Gastroesophageal sphincter (tissue), 4 donors: Measurements from ENCODE around the gene EMID1. TPM values are rescaled to one million over a fixed set of nuclear protein-coding genes. Genes with fewer than 3 reads are reported as not detected.
A peak's percentile ranks its signal among the peaks of the same experiment; 100 is the strongest.

Experiments used
- ATAC-seq: fragments of 150-250 bp; one replicate; pipeline ENCODE4 v1.9.1; 2016; ENCODE audit warnings: mild to moderate bottlenecking, moderate library complexity
- H3K27ac ChIP-seq, 4 donors: fragments of 200-600 bp; sonication (generic) in 3 of 4; 1 replicate in 3 of 4; 2 replicates in 1 of 4; pipeline ENCODE4 v1.5.1; 2016 to 2019
- H3K27me3 ChIP-seq: fragments of 200-600 bp; sonication (generic); one replicate; pipeline ENCODE4 v1.5.1; 2019
- H3K36me3 ChIP-seq, 2 donors: fragments of 200-600 bp; sonication (generic); one replicate each; pipeline ENCODE4 v1.5.1; 2019; ENCODE audit warnings: control low read depth in 1 of 2
- H3K4me1 ChIP-seq, 3 donors: fragments of 200-600 bp; sonication (generic); 1 replicate in 2 of 3; 2 replicates in 1 of 3; pipeline ENCODE4 v1.5.1; 2016 to 2019; ENCODE audit warnings: control low read depth in 2 of 3
- H3K4me3 ChIP-seq, 2 donors: fragments of 200-600 bp; sonication (generic); one replicate each; pipeline ENCODE4 v1.5.1; 2019; ENCODE audit warnings: mild to moderate bottlenecking in 1 of 2, moderate library complexity in 1 of 2
- H3K9me3 ChIP-seq, 3 donors: fragments of 200-600 bp; sonication (generic); one replicate each; pipeline ENCODE4 v1.5.1; 2017 to 2019; ENCODE audit warnings: control low read depth in 2 of 3
- EP300 ChIP-seq: sonication (generic); formaldehyde crosslinking; IDR thresholded peaks from one replicate; pipeline ENCODE4 v1.6.1; 2017; ENCODE audit warnings: antibody characterized with exemption, mild to moderate bottlenecking
- POLR2A ChIP-seq, 2 donors: fragments of 450-650 bp; IDR thresholded peaks; one replicate each; pipeline ENCODE4 v1.6.1; 2017; ENCODE audit warnings: antibody characterized with exemption in 2 of 2, mild to moderate bottlenecking in 2 of 2, moderate library complexity in 1 of 2
- POLR2AphosphoS5 ChIP-seq: sonication (generic); formaldehyde crosslinking; IDR thresholded peaks from one replicate; pipeline ENCODE4 v1.6.1; 2017; ENCODE audit warnings: antibody characterized with exemption
- WGBS, 2 donors: methylation state at CpG; one replicate each; pipeline ENCODE4 v1.1.5; 2018; ENCODE audit warnings: low coverage in 1 of 2; 5-methylcytosine and 5-hydroxymethylcytosine counted together
- total RNA-seq, 4 donors: library from RNA; depleted of rRNA; stranded (reverse); fragments of >200 nt; gene quantifications; one replicate each; pipeline ENCODE4 v1.1.0, GENCODE V29; 2016
- TF ChIP-seq, protein P1 (sequence below), 4 experiments: fragments of 200-600 bp in 2 of 4; fragments of 450-650 bp in 2 of 4; sonication (generic) in 1 of 4; IDR thresholded peaks; one replicate each; pipeline ENCODE4 v1.5.1; 2017 to 2019; ENCODE audit warnings: antibody characterized with exemption in 4 of 4, mild to moderate bottlenecking in 2 of 4, moderate library complexity in 2 of 4

The EMID1 gene
- total RNA-seq, 4 donors from 2014 or later: 0.15 to 1.5 (median 0.69) TPM

DNA sequence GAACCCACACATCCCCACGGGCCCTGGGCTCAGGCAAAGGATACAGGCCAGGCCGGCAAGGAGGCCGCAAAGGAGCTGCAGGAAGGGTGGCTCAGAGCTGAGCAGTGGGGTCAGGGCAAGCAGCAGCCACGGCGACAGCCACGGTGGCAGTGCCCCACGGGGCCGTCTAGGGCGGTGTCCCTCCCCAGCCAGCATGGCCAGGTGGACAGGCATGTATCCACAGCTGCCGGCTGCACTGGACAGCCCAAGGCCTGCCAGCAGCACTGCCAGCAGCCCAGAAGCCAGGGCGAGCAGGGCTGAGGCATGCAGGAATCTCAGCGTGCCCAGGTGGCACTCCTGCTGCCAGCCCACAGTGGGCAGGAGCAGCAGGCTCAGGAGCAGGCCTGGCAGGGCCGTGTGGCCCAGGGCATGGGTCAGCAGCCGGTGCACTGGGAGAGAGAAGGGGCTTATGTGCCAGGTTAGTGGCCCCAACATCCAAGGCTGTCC is 58.1 kb downstream of the EMID1 start:
- Histone ChIP-seq H3K27me3 (no peaks in the 10 kb centered on the region), H3K9me3 (no peaks in the 10 kb centered on the region), H3K36me3 (peaks cover 0 to 51% of the 10 kb centered on the region in 2 donors), H3K4me1 (peaks cover 0 to 19% (median 11%) of the 10 kb centered on the region in 3 donors), H3K4me3 (no peak overlapping the region), H3K27ac (no peak overlapping the region)
- ATAC-seq: no peak
- TF ChIP-seq POLR2A (IDR thresholded peaks at IDR 0.05) (no peak), EP300 (no peak), POLR2AphosphoS5 (no peak)
- TF ChIP-seq, protein P1, sequence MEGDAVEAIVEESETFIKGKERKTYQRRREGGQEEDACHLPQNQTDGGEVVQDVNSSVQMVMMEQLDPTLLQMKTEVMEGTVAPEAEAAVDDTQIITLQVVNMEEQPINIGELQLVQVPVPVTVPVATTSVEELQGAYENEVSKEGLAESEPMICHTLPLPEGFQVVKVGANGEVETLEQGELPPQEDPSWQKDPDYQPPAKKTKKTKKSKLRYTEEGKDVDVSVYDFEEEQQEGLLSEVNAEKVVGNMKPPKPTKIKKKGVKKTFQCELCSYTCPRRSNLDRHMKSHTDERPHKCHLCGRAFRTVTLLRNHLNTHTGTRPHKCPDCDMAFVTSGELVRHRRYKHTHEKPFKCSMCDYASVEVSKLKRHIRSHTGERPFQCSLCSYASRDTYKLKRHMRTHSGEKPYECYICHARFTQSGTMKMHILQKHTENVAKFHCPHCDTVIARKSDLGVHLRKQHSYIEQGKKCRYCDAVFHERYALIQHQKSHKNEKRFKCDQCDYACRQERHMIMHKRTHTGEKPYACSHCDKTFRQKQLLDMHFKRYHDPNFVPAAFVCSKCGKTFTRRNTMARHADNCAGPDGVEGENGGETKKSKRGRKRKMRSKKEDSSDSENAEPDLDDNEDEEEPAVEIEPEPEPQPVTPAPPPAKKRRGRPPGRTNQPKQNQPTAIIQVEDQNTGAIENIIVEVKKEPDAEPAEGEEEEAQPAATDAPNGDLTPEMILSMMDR (IDR thresholded peaks at IDR 0.05): no peak
- WGBS, 2 donors: no CpG with 5 or more reads among the region's 14 CpGs

DNA sequence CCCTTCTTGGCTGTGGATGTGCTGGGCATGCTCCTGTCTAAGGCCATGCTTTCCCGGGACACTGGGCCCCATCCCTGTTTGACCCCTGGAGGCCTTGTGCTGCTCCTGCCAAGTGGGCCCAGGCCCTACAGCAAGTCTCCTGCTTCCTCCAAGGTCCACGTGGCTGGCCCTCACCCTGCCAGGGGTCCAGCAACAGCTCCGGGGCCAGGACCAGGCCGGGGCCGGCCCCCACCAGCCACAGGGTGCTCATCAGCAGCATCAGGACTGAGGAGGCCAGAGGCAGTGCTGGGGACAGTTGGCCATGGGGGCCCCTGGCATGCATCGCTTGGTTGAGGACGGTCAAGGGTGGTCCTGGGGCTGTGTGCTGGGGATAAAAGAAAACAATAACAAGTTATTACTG is 59.6 kb downstream of the EMID1 start:
- no peaks in the 10 kb centered on the region for H3K9me3 ChIP-seq
- H3K4me1 ChIP-seq: peaks cover 0 to 33% (median 16%) of the 10 kb centered on the region in 3 donors
- H3K36me3 ChIP-seq: peaks cover 0 to 36% of the 10 kb centered on the region in 2 donors
- H3K4me3 ChIP-seq: no peak overlapping the region
- no peak for ATAC-seq
- WGBS, 2 donors: no CpG with 5 or more reads among the region's 7 CpGs
- H3K27ac ChIP-seq: peak overlapping the region in 1 of 4 donors; percentile 6
- H3K27me3 ChIP-seq: no peaks in the 10 kb centered on the region
- TF ChIP-seq EP300 (no peak), POLR2A (IDR thresholded peaks at IDR 0.05) (no peak), POLR2AphosphoS5 (no peak)
- TF ChIP-seq, protein P1 (IDR thresholded peaks at IDR 0.05): no peak

DNA sequence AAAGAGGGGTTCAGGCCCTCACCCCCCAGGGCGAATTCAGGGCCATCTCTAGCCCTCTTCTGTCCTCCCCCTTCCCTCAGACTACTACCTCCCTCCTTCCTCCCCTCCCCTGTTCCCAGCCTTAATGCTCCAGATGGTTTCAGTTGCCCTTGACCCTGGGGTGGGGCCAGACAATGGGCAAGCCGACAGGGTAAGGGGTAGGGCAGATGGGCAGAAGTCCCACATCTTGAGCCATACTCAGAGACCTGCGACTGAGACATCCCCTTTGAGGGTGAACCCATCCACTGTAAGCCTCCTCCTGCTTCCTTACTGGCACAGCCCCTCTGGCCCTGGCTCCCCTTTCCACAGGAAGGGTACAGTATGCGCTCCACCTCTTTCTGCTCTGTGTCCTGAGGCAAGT is 60.2 kb downstream of the EMID1 start:
- Histone ChIP-seq H3K9me3 (no peaks in the 10 kb centered on the region), H3K4me3 (no peak overlapping the region), H3K4me1 (peaks cover 0 to 39% (median 19%) of the 10 kb centered on the region in 3 donors), H3K36me3 (peaks cover 0 to 30% of the 10 kb centered on the region in 2 donors), H3K27me3 (no peaks in the 10 kb centered on the region), H3K27ac (peak overlapping the region in 1 of 4 donors; percentile 6)
- 67% methylated on average over 3 of the region's 4 CpGs; no CpG with 5 or more reads in 1 of the 2 donors for WGBS, 2 donors
- TF ChIP-seq POLR2AphosphoS5: no peak
- TF ChIP-seq EP300: no peak
- TF ChIP-seq POLR2A (IDR thresholded peaks at IDR 0.05): no peak
- TF ChIP-seq, protein P1 (IDR thresholded peaks at IDR 0.05): no peak
- ATAC-seq: no peak

DNA sequence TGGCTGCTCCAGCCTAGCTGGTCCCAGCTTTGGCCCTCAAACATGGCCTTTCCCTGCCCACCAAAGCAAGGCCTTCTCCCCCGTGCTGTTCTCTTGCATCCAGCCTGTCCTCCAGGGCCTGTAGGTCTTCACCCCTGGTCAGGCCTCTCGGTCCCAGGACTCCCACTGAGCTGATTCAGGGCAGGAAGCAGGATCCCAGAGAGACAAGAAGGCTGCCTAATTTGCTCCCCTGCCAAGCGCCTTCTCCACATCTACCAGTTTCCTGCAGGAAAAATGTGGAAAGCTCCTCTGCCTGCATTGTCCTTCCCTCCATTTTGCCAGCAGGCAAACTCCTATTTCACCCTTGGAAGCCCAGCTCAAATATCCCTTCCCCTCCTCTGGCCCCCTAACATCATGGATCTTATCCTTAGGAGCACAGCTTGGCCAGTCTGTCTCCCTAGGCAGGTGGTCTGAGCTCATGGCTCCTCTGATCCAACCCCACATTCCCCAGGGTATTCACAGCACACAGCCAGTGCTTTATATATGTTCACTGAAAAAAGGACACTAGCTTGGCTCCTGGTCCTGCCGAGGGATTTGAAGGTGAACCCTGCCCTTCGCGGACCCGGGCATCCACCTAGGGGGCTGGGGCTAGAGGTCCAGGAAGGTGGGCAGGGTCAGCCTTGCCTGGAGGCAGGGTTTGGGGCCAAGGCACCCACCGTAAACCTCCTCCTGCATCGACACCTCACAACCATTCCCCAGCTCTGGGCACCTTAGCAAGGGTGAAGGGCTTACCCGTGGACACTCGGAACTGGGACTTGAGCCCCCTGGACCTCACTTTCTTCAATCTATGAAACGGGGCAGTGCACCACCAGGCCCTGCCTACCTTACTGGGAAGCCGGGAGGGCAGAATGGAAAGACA is 61.1 kb downstream of the EMID1 start:
- Histone ChIP-seq H3K4me1 (peaks cover 4 to 48% (median 28%) of the 10 kb centered on the region in 3 donors), H3K36me3 (peaks cover 0 to 27% of the 10 kb centered on the region in 2 donors), H3K27me3 (no peaks in the 10 kb centered on the region), H3K27ac (peak overlapping the region; percentile 94 to 99 (median 96)), H3K4me3 (peak overlapping the region; percentile 70 to 86), H3K9me3 (no peaks in the 10 kb centered on the region)
- no peak for ATAC-seq
- 50 to 60% methylated on average over 1 to 3 of the region's 13 CpGs for WGBS, 2 donors
- no peak for TF ChIP-seq EP300
- TF ChIP-seq POLR2A (IDR thresholded peaks at IDR 0.05): no peak
- TF ChIP-seq, protein P1 (IDR thresholded peaks at IDR 0.05): no peak
- TF ChIP-seq POLR2AphosphoS5: no peak
